ENCODE measurements around the gene SYTL1. TPM values are rescaled to one million over a fixed set of nuclear protein-coding genes. Genes with fewer than 3 reads are reported as not detected.
"Not testable (repeated sequence)": the region's sequence is repeated elsewhere in the genome, so short reads cannot be mapped to it uniquely, and the experiment has no call there.

Gene SYTL1
- polyA plus RNA-seq, 10 donors: 0.43 to 5.7 (median 1.2) TPM

- no peak for DNase-seq
Measured at GRCh38 chr1:27383039-27383605, 41.3 kb downstream of the SYTL1 start, which contains the start of gene CD164L2. Gene CD164L2, minus strand, starts transcription at chr1:27383333. Its CDS starts 94 bp downstream, at chr1:27383239.

DNA sequence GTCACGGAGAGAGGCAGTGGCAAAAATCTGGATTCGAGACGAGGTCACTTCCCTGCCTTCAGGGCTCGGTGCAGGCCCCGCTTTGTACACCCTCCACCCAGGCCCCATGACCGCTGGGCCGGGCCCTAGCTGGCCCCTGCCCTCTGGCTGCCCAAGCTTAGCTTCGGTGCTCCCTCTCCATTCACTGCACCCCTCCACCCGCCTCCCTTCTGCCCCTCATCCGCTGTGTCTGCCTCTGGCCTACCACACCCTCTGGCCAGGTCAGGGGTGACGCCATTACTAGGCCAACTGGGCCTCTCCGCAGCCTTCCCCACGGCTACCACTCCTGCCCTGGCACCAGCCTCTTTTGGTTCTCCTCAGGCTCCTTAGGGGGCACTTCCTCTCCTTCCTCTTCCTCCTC lies 41.8 kb downstream of the SYTL1 start:
- DNase-seq: no peak

- DNase-seq: not testable (repeated sequence)
Measured at GRCh38 chr1:27384797-27385196, 43.0 kb downstream of the SYTL1 start.

- no peak for DNase-seq
Measured at GRCh38 chr1:27388337-27389005, 46.6 kb downstream of the SYTL1 start.

GRCh38 chr1:27391511-27392095 lies 49.8 kb downstream of the SYTL1 start:
- peak in 1 of 3 donors; percentile 61 for DNase-seq

DNA sequence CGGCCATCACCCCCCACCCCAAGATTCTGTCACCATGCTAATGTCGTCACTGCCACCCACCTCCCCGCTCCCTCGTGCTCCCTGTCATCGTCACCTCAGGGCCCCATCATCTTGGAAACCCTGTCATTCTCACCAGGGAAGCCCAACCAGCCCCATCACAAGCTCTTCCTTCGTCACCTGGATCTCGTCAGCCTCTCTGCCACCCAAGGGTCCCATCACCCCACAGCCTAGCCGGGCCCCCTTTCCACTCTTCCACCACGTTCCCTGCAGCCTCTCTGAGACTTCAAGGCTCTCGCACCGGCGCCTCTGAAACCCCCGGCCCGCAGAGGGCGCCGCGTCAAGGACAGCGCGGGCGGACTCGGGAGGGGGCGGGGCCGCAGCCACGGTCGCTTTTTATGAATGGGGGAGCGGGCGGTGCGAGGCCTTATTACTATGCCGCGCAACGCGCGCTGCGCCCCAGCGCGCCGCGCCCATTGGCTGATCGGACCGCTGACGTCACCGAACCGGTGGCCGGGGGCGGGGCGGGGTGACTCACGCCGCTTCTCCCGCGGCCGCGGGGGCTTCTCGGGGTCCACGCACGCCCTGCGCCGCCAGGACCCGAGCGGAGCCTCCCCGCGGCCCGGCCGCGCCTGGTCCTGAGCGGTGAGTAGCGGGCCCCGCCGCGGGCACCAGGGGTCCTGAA lies 50.4 kb downstream of the SYTL1 start, which contains the start of gene GPR3:
Gene GPR3, plus strand, starts transcription at position 527 of the 682 bp plus-strand sequence. CDS start 1,177 bp downstream, outside the sequence.
- peak; percentile 87 to 94 (median 90) for DNase-seq

DNA sequence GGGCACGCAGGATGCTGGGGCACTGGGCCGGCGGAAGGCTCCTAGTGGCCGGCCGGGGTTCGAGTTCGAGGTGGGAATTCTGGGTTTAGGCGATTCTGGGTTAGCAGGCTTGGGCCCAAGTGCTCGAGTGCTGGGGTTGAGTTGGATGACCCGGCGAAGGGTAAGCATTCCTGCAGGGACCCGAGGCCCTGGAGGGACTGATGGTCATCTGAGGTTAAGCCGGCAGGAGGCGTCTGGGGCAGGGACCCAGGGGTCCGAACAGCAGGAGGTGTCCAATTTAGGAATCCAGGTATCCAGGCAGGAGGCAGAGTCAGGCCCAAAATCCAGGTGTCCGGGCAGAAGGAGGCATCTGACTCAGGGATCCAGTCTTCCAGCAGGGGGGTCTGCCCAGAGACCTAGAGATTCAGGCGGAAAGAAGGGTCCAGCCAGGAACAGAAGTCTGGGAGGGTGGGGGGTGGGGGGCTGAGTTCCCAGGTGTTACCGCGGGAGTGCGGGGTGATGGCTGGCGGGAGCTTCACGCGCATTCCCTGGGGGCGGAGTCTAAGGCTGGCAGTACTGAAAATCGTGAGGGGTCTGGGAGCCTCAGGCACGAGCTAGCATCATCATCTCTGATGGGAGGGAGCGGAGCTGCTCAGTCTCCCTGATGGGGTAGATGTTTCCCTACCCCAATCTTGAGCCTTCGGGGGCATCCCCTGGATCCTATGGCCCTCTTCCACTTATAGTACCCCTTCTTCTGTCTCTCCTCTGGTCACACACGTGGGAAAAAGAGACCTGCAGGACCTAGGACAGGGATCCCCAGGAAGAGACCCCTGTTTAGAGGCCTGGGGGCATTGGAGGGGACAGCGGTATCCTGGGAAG lies 51.2 kb downstream of the SYTL1 start:
- DNase-seq: no peak

DNA sequence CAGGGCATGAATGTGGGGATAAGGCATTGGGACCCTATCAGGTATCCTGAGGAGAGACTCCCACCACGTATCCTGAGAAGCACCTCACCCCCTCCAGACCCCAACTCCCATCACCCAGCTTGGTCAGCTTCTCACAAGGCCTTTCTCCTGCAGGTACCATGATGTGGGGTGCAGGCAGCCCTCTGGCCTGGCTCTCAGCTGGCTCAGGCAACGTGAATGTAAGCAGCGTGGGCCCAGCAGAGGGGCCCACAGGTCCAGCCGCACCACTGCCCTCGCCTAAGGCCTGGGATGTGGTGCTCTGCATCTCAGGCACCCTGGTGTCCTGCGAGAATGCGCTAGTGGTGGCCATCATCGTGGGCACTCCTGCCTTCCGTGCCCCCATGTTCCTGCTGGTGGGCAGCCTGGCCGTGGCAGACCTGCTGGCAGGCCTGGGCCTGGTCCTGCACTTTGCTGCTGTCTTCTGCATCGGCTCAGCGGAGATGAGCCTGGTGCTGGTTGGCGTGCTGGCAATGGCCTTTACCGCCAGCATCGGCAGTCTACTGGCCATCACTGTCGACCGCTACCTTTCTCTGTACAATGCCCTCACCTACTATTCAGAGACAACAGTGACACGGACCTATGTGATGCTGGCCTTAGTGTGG lies 51.9 kb downstream of the SYTL1 start:
- DNase-seq: no peak

DNA sequence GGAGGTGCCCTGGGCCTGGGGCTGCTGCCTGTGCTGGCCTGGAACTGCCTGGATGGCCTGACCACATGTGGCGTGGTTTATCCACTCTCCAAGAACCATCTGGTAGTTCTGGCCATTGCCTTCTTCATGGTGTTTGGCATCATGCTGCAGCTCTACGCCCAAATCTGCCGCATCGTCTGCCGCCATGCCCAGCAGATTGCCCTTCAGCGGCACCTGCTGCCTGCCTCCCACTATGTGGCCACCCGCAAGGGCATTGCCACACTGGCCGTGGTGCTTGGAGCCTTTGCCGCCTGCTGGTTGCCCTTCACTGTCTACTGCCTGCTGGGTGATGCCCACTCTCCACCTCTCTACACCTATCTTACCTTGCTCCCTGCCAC lies 52.4 kb downstream of the SYTL1 start:
- DNase-seq: no peak

DNA sequence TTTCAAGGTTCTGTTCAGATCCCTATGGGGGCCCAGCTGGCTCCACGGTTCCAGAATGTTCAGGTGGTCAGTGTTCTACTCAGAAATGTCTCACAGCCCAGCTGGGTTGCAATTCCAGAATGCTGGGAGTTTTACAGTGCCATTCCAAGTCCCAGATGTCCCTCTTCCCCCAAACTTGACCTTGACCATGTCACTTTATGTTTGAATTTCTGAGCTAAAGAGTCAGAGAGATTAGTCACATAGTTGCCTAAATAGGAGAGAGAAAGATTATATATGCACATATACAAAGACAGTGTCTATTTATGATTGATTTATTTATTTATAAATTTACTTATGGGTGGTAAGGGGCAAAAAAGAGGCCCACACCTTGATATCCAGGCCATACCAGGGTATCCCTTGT lies 53.1 kb downstream of the SYTL1 start:
- no peak for DNase-seq

GRCh38 chr1:27395441-27396195 lies 53.8 kb downstream of the SYTL1 start:
- peak; percentile 59 to 85 (median 80) for DNase-seq

DNA sequence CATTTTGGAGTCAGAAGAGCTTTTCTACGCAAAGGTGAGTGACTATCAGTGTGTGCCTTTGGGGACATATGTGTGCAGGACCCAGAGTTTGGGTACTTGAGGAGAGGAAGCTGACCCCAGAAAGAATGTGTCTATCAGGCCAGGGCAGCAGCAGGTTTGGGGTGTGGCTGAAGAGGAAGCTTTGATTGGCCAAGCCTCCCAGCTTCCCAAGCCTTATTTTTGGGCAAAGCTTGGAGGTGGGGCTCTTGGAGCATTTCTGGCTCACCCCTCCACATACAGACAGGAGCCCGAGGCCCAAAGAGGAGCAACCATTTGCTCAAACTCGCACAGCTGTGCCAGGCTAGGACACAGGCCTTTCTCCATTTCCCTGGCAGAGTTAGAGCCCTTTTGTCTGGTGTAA lies 55.3 kb downstream of the SYTL1 start:
- DNase-seq: no peak

GRCh38 chr1:27397749-27398148 lies 55.9 kb downstream of the SYTL1 start:
- DNase-seq: no peak

GRCh38 chr1:27398405-27399149 lies 56.8 kb downstream of the SYTL1 start:
- no peak for DNase-seq

DNA sequence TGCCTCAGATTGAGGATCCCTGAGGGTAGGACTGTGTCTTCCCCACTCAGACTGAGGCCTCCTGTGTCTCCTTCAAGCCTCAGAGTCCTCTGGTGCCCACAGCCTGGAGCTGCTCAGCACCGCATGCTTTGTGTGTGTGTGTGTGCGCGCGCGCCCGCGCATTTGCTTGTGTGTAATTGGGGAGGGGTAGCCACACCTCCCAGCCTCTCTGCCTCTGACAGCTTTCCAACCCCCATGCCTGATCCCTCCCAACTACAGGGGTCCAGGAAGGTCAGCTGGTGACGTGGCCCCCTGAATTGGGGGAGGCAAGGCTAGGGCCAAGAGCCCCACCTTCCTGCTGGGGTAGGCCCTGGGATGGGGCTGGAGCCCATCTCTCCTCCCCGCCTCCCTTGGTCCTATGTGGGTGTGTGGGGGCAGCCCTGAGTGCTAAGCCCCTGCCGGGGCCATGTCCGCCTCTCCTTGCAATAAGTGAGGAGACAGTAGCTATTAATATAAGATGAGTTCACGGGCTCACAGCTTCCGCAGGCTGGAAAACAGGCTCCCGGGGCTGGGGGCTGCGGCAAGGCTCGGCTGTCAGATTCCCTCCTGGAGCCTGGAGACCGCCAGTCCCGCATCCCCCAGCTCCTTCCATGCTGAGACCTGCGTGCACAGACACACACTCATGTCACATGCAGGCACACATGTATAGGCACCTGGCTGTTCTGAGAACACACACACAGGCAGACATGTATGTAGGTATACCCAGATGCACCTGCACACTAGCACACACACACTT lies 57.6 kb downstream of the SYTL1 start:
- peak in 1 of 3 donors; percentile 74 for DNase-seq

GRCh38 chr1:27400082-27400962 lies 58.5 kb downstream of the SYTL1 start:
- DNase-seq: peak in 1 of 3 donors; percentile 41

GRCh38 chr1:27400963-27401341 lies 59.1 kb downstream of the SYTL1 start:
- no peak for DNase-seq

DNA sequence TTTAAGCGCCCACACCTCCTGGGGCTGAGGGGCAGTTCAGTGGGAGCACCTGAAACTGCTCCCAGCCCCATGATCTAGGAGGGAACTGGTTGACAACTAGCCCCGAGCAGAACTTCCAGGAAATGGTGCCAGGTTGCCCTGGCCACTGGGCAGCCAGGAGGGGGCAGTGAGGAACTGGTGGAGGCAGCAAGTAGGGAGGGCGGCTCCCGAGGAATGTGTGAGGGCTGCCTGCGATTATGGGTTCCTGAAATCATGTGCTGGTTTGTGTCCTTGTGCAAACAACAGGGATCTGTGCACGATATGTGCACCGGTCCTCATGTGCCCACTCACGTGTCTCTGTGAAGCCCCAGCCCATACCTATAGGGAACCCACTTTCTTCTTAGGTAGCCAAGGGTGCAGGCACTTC lies 60.5 kb downstream of the SYTL1 start:
- peak in 2 of 3 donors; percentile 45 to 79 for DNase-seq

Data from muscle of back (tissue), 11 donors.